ENCODE results near the gene KCTD1. TPM values are rescaled to one million over a fixed set of nuclear protein-coding genes. Genes with fewer than 3 reads are reported as not detected.

KCTD1 gene
- total and polyA plus RNA-seq, 2 of the 8 experiments (the other 6 are each of a cell fraction or from before 2014, with no cell fraction given), result 7.7 to 14.0 TPM

DNA sequence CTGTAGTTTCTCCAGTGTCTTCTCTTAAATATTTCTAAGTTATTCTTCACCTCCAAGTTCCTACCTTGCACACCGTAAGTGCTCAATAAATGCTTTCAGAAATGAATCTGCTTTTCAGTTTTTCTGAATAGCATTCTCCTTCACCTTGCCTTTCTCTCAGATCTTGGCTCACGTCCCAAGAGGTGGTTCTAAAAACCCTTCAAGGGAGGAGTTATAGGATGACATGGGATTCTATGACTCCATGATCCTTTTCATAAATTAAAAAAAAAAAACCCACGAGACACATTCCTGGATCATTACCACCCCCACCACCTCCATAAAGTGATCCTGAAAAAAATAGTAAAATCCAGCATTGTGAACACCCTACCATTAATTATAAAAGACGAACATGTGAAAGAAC is 11.7 kb downstream of the KCTD1 start:
- Histone ChIP-seq H2BK120ac (replicated peaks; ENCODE audit: low read depth, low read length) (no peak overlapping the region), H3K4me1 (replicated peaks in 1 of 4; ENCODE audit: control insufficient read depth in 3 of 4, insufficient read depth in 4 of 4, low read length in 3 of 4) (peaks cover 0 to 7% (median 1%) of the 10 kb centered on the region in 4 experiments; a peak in 2 of 7 replicates), H2BK5ac (ENCODE audit: low read depth, low read length) (no peak overlapping the region), H3K4me3 (ENCODE audit: extremely low read depth in 1 of 4, insufficient read depth in 2 of 4, low read depth in 3 of 4, low read length in 4 of 4) (no peak overlapping the region), H3K79me2 (ENCODE audit: control insufficient read depth in 1 of 2, insufficient read depth in 2 of 2, low read length in 2 of 2) (peaks cover 0 to 9% of the 10 kb centered on the region in 2 experiments; a peak in 1 of 4 replicates), H3K23me2 (ENCODE audit: low read depth, low read length) (no peaks in the 10 kb centered on the region), H3K14ac (ENCODE audit: insufficient read length) (no peak overlapping the region), H3K27ac (ENCODE audit: low read depth, low read length) (no peak overlapping the region), H2BK20ac (ENCODE audit: low read length) (no peak overlapping the region), H3K23ac (ENCODE audit: insufficient read length) (no peak overlapping the region), H4K5ac (ENCODE audit: insufficient read length, low read depth, low read length) (no peak overlapping the region), H2BK15ac (ENCODE audit: low read length) (no peak overlapping the region), H3K27me3 (replicated peaks in 1 of 4; ENCODE audit: control insufficient read depth in 3 of 4, extremely low read depth in 1 of 4, insufficient read depth in 3 of 4, low read length in 3 of 4) (no peaks in the 10 kb centered on the region), H4K91ac (replicated peaks; ENCODE audit: insufficient read length, low read length) (no peak overlapping the region), H3K36me3 (ENCODE audit: control insufficient read depth in 2 of 4, insufficient read depth in 4 of 4, low read length in 3 of 4) (no peaks in the 10 kb centered on the region; a peak in 1 of 8 replicates), H3K56ac (replicated peaks; ENCODE audit: insufficient read length, low read depth, low read length) (no peak overlapping the region), H4K20me1 (replicated peaks in 1 of 2; ENCODE audit: control insufficient read depth in 1 of 2, insufficient read depth in 2 of 2, low read length in 2 of 2) (peaks cover 0 to 2% of the 10 kb centered on the region in 2 experiments), H3K9ac (replicated peaks in 1 of 4; ENCODE audit: extremely low read depth in 1 of 4, low read depth in 3 of 4, low read length in 3 of 4) (no peak overlapping the region), H2BK12ac (ENCODE audit: low read depth, low read length) (no peak overlapping the region), H3K79me1 (ENCODE audit: low read depth, low read length) (no peaks in the 10 kb centered on the region; the same call in 1 of the 2 replicates), H3K4me2 (ENCODE audit: insufficient read depth in 1 of 2, low read depth in 2 of 2, low read length in 2 of 2) (no peak overlapping the region), H3K9me3 (ENCODE audit: insufficient read depth in 2 of 2, low read depth in 1 of 2, low read length in 1 of 2) (no peaks in the 10 kb centered on the region), H2AFZ (ENCODE audit: low read length) (no peak overlapping the region), H4K8ac (ENCODE audit: extremely low read depth, insufficient read depth, low read length) (no peak overlapping the region), H3K4ac (replicated peaks; ENCODE audit: insufficient read length, low read depth, low read length) (no peak overlapping the region), H3K18ac (ENCODE audit: extremely low read depth, low read length) (no peak overlapping the region), H2AK5ac (ENCODE audit: low read depth, low read length) (no peak overlapping the region)
- no peak for FAIRE-seq
- ChIA-PET CTCF (ENCODE audit: partially characterized antibody) (no interaction called here), POLR2A (ENCODE audit: partially characterized antibody) (no interaction called here)
- DNase-seq (ENCODE audit: low read depth in 1 of 2, low spot score in 2 of 2), result no peak
- 85% methylated on average over 4 of the region's 4 CpGs; no CpG with 5 or more reads in 1 of the 2 experiments for WGBS, 2 experiments (ENCODE audit: extremely low coverage in 1 of 2, insufficient coverage in 1 of 2, insufficient read length in 1 of 2, insufficient replicate concordance in 2 of 2, low coverage in 1 of 2, low lambda C conversion rate in 2 of 2, missing lambda C conversion rate in 1 of 2)
- TF ChIP-seq CREB1 (IDR thresholded peaks at IDR 0.05) (no peak), KDM5A (IDR thresholded peaks at IDR 0.05; ENCODE audit: low read length) (no peak), ASH2L (IDR thresholded peaks at IDR 0.05; ENCODE audit: low read length) (no peak), CBX5 (IDR thresholded peaks at IDR 0.05; ENCODE audit: low read depth, low read length) (no peak), SRF (IDR thresholded peaks at IDR 0.05; ENCODE audit: low read depth, low read length) (no peak), MAFK (IDR thresholded peaks at IDR 0.05; ENCODE audit: low read depth, low read length) (no peak), CTBP2 (IDR thresholded peaks at IDR 0.05; ENCODE audit: borderline replicate concordance, insufficient read depth, insufficient read length, low read length) (no peak), POLR2A (IDR thresholded peaks at IDR 0.05; ENCODE audit: control extremely low read depth in 1 of 2, low read depth in 2 of 2, low read length in 2 of 2) (no peak), RAD21 (IDR thresholded peaks at IDR 0.05 in 1 of 2, conservative IDR thresholded peaks at IDR 0.05 in 1 of 2; ENCODE audit: low read depth in 2 of 2, low read length in 2 of 2) (no peak), JUN (IDR thresholded peaks at IDR 0.05; ENCODE audit: low read depth, low read length) (no peak), TBP (IDR thresholded peaks at IDR 0.05; ENCODE audit: low read depth, low read length) (no peak), SUZ12 (IDR thresholded peaks at IDR 0.05; ENCODE audit: low read length) (no peak), BACH1 (IDR thresholded peaks at IDR 0.05; ENCODE audit: low read length) (no peak)
- TF ChIP-seq, protein P1, sequence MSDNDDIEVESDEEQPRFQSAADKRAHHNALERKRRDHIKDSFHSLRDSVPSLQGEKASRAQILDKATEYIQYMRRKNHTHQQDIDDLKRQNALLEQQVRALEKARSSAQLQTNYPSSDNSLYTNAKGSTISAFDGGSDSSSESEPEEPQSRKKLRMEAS (IDR thresholded peaks at IDR 0.05), result no peak
- TF ChIP-seq, protein P2, sequence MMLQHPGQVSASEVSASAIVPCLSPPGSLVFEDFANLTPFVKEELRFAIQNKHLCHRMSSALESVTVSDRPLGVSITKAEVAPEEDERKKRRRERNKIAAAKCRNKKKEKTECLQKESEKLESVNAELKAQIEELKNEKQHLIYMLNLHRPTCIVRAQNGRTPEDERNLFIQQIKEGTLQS (IDR thresholded peaks at IDR 0.05; ENCODE audit: insufficient read depth, low read depth, low read length), result no peak

Data from H1 (cell line).